CD4-positive, alpha-beta T cell treated with Interleukin-6 for 4 hours (primary cell): ENCODE data around the gene SVOP.

Experiments
- DNase-seq: peaks from one replicate; pipeline ENCODE4 v3.0.0-alpha.2; 2020; ENCODE audit warnings: mixed read lengths

Gene SVOP

GRCh38 chr12:108928695-108929094 is 92.2 kb downstream of the SVOP start:
- no peak for DNase-seq

GRCh38 chr12:108922918-108923317 is 98.0 kb downstream of the SVOP start:
- no peak for DNase-seq

GRCh38 chr12:108921946-108922345 is 98.9 kb downstream of the SVOP start:
- no peak for DNase-seq

- DNase-seq: no peak
Observed at GRCh38 chr12:108918960-108919642, 101.8 kb downstream of the SVOP start.

- no peak for DNase-seq
Observed at GRCh38 chr12:108918206-108918605, 102.7 kb downstream of the SVOP start.

- no peak for DNase-seq
Observed at GRCh38 chr12:108916336-108916735, 104.5 kb downstream of the SVOP start.

GRCh38 chr12:108915632-108916133 is 105.2 kb downstream of the SVOP start:
- no peak for DNase-seq

GRCh38 chr12:108914121-108914531 is 106.7 kb downstream of the SVOP start:
- DNase-seq: no peak

- DNase-seq: no peak
Observed at GRCh38 chr12:108912361-108912760, 108.5 kb downstream of the SVOP start.

- no peak for DNase-seq
Observed at GRCh38 chr12:108911915-108912314, 109.0 kb downstream of the SVOP start.

- DNase-seq: no peak
Observed at GRCh38 chr12:108910336-108910735, 110.5 kb downstream of the SVOP start.

GRCh38 chr12:108907839-108908351 is 113.0 kb downstream of the SVOP start:
- DNase-seq: no peak

- no peak for DNase-seq
Observed at GRCh38 chr12:108906971-108907370, 113.9 kb downstream of the SVOP start.

- no peak for DNase-seq
Observed at GRCh38 chr12:108905725-108906124, 115.1 kb downstream of the SVOP start.

- DNase-seq: no peak
Observed at GRCh38 chr12:108899145-108899544, 121.7 kb downstream of the SVOP start.

- DNase-seq: no peak
Observed at GRCh38 chr12:108896817-108897216, 124.1 kb downstream of the SVOP start.

GRCh38 chr12:108896336-108896735 is 124.5 kb downstream of the SVOP start:
- DNase-seq: no peak

GRCh38 chr12:108895220-108895802 is 125.6 kb downstream of the SVOP start:
- no peak for DNase-seq

GRCh38 chr12:108890208-108890607 is 130.7 kb downstream of the SVOP start:
- DNase-seq: no peak

GRCh38 chr12:108888031-108888430 is 132.8 kb downstream of the SVOP start:
- DNase-seq: no peak

- DNase-seq: no peak
Observed at GRCh38 chr12:108886873-108887629, 133.8 kb downstream of the SVOP start.

GRCh38 chr12:108884116-108885012 is 136.5 kb downstream of the SVOP start:
- DNase-seq: peak; percentile 74

GRCh38 chr12:108881953-108882352 is 138.9 kb downstream of the SVOP start:
- no peak for DNase-seq
